WTC11 (cell line): Measurements from ENCODE around the gene UMODL1. TPM values are rescaled to one million over a fixed set of nuclear protein-coding genes. Genes with fewer than 3 reads are reported as not detected.

Experiments used
- ATAC-seq: fragments of 200-7000 bp; cut with Tn5 transposase; 2 replicates; pipeline ENCODE4 v1.10.0; 2021; ENCODE audit warnings: mild to moderate bottlenecking, moderate library complexity
- CTCF ChIA-PET: fragments of 300-600 bp; sonication (Branson Sonifier 250); formaldehyde crosslinking; loops from one replicate; lab custom pipeline; 2021; ENCODE audit warnings: antibody characterized with exemption; lab: Charles Lee
- POLR2A ChIA-PET: fragments of 350-600 bp; sonication (Branson Sonifier 250); formaldehyde crosslinking; loops from one replicate; lab custom pipeline; 2021; ENCODE audit warnings: antibody characterized with exemption; lab: Charles Lee
- DNase-seq: peaks from one replicate; pipeline ENCODE4 v3.0.0; 2021; ENCODE audit warnings: low spot score
- H3K27ac Mint-ChIP-seq: 2 replicates; pipeline ENCODE4 v1.8.0; 2021; ENCODE audit warnings: mixed read lengths
- H3K27me3 Mint-ChIP-seq: 2 replicates; pipeline ENCODE4 v1.8.0; 2021; ENCODE audit warnings: low read depth, mild to moderate bottlenecking, moderate library complexity, mixed read lengths
- H3K36me3 Mint-ChIP-seq: 2 replicates; pipeline ENCODE4 v1.8.0; 2021; ENCODE audit warnings: mixed read lengths
- H3K4me1 Mint-ChIP-seq: 2 replicates; pipeline ENCODE4 v1.8.0; 2022; ENCODE audit warnings: mixed read lengths
- H3K4me3 Mint-ChIP-seq: 2 replicates; pipeline ENCODE4 v1.8.0; 2021; ENCODE audit warnings: mild to moderate bottlenecking, moderate library complexity, mixed read lengths
- H3K9me3 Mint-ChIP-seq: 2 replicates; pipeline ENCODE4 v1.8.0; 2021; ENCODE audit warnings: mixed read lengths
- AR ChIP-seq: fragments of 250-450 bp; sonication (Bioruptor Pico); IDR thresholded peaks from 2 replicates; pipeline ENCODE4 v1.9.0; 2021; ENCODE audit warnings: mild to moderate bottlenecking
- ARID4B ChIP-seq: sonication (generic); formaldehyde crosslinking; IDR thresholded peaks from 2 replicates; pipeline ENCODE4 v1.8.0; 2023; ENCODE audit warnings: missing genetic modification reagents, mild to moderate bottlenecking, borderline replicate concordance
- ATF1 ChIP-seq: sonication (generic); formaldehyde crosslinking; IDR thresholded peaks from 2 replicates; pipeline ENCODE4 v1.8.1; 2023; ENCODE audit warnings: mild to moderate bottlenecking, moderate library complexity, missing genetic modification reagents
- CREB1 ChIP-seq: sonication (generic); formaldehyde crosslinking; IDR thresholded peaks from 2 replicates; pipeline ENCODE4 v1.8.0; 2023; ENCODE audit warnings: mild to moderate bottlenecking, missing genetic modification reagents
- CREM ChIP-seq: sonication (generic); formaldehyde crosslinking; IDR thresholded peaks from 2 replicates; pipeline ENCODE4 v1.8.1; 2022; ENCODE audit warnings: mild to moderate bottlenecking, missing genetic modification reagents, moderate library complexity
- CTCF ChIP-seq: fragments of 200-600 bp; IDR thresholded peaks from 2 replicates; pipeline ENCODE4 v1.8.0; 2022; ENCODE audit warnings: antibody characterized with exemption
- FOXP4 ChIP-seq: sonication (generic); formaldehyde crosslinking; IDR thresholded peaks from 2 replicates; pipeline ENCODE4 v1.8.0; 2022; ENCODE audit warnings: mild to moderate bottlenecking, missing genetic modification reagents
- IRF1 ChIP-seq: sonication (generic); formaldehyde crosslinking; IDR thresholded peaks from 2 replicates; pipeline ENCODE4 v1.8.0; 2023; ENCODE audit warnings: missing genetic modification reagents
- NFE2L1 ChIP-seq: sonication (generic); formaldehyde crosslinking; IDR thresholded peaks from 2 replicates; pipeline ENCODE4 v1.8.1; 2023; ENCODE audit warnings: missing genetic modification reagents
- SOX15 ChIP-seq: fragments of 250-450 bp; sonication (Bioruptor Pico); IDR thresholded peaks from 2 replicates; pipeline ENCODE4 v1.9.0; 2021; ENCODE audit warnings: mild to moderate bottlenecking
- USF2 ChIP-seq: sonication (generic); formaldehyde crosslinking; IDR thresholded peaks from 2 replicates; pipeline ENCODE4 v1.8.1; 2023; ENCODE audit warnings: mild to moderate bottlenecking, missing genetic modification reagents, moderate library complexity
- ZBTB21 ChIP-seq: sonication (generic); formaldehyde crosslinking; IDR thresholded peaks from 2 replicates; pipeline ENCODE4 v1.8.1; 2023; ENCODE audit warnings: mild to moderate bottlenecking, missing genetic modification reagents, borderline replicate concordance
- ZNF512 ChIP-seq: sonication (generic); formaldehyde crosslinking; IDR thresholded peaks from 2 replicates; pipeline ENCODE4 v1.8.1; 2022; ENCODE audit warnings: missing genetic modification reagents, borderline replicate concordance
- ZNF532 ChIP-seq: fragments of 250-450 bp; sonication (Bioruptor Pico); IDR thresholded peaks from 2 replicates; pipeline ENCODE4 v1.9.0; 2021; ENCODE audit warnings: mild to moderate bottlenecking, borderline replicate concordance
- total RNA-seq: library from RNA; stranded (reverse); gene quantifications from 3 replicates; pipeline ENCODE4 v1.2.3, GENCODE V29; 2021

The UMODL1 gene
- total RNA-seq, 1 experiment from 2014 or later: not detected

GRCh38 chr21:42038826-42039425 lies 32.2 kb upstream of the UMODL1 start:
- ChIA-PET POLR2A (no interaction called here), CTCF (no interaction called here)
- H3K4me3 Mint-ChIP-seq: no peak overlapping the region
- no peak for DNase-seq
- peaks cover 20% of the 10 kb centered on the region for H3K9me3 Mint-ChIP-seq
- H3K36me3 Mint-ChIP-seq: no peaks in the 10 kb centered on the region
- no peak for ATAC-seq
- no peak for TF ChIP-seq ZNF532 (CRISPR knock-in tag)
- TF ChIP-seq USF2: no peak
- no peak for TF ChIP-seq FOXP4 (CRISPR knock-in tag)
- TF ChIP-seq SOX15 (CRISPR knock-in tag): no peak
- TF ChIP-seq AR (CRISPR knock-in tag): no peak
- no peak for TF ChIP-seq ATF1 (CRISPR knock-in tag)
- no peak for TF ChIP-seq ZBTB21 (CRISPR knock-in tag)
- TF ChIP-seq CTCF: no peak
- 0 out of 2 replicates have a peak, but pooled peaks cover 6% of the 10 kb centered on the region for H3K4me1 Mint-ChIP-seq
- no peak overlapping the region for H3K27ac Mint-ChIP-seq
- no peaks in the 10 kb centered on the region; the same call in 1 of the 2 replicates for H3K27me3 Mint-ChIP-seq

- Mint-ChIP-seq H3K36me3 (no peaks in the 10 kb centered on the region), H3K9me3 (peaks cover 17% of the 10 kb centered on the region), H3K27me3 (no peaks in the 10 kb centered on the region; the same call in 1 of the 2 replicates), H3K4me1 (0 out of 2 replicates have a peak, but pooled peaks cover 6% of the 10 kb centered on the region), H3K27ac (no peak overlapping the region), H3K4me3 (no peak overlapping the region)
- POLR2A ChIA-PET: no interaction called here
- CTCF ChIA-PET: no interaction called here
- DNase-seq: no peak
- no peak for ATAC-seq
- TF ChIP-seq CREB1 (CRISPR knock-in tag): no peak
- no peak for TF ChIP-seq IRF1 (CRISPR knock-in tag)
- no peak for TF ChIP-seq NFE2L1
- TF ChIP-seq ARID4B: no peak
- no peak for TF ChIP-seq ZNF512 (CRISPR knock-in tag)
- no peak for TF ChIP-seq CREM (CRISPR knock-in tag)
Observed at GRCh38 chr21:42039470-42039901, 31.6 kb upstream of the UMODL1 start.
